Stimulated activated naive CD4-positive, alpha-beta T cell treated with Interleukin-2 at 50 U/mL for 16 hours (primary cell): ENCODE measurements around the gene FOXE1.

Experiments
- DNase-seq: peaks from one replicate; lab custom pipeline; 2025; lab: John Stamatoyannopoulos, UW

Gene FOXE1

GRCh38 chr9:97848480-97849237 is 4.4 kb upstream of the FOXE1 start:
- no peak for DNase-seq

- no peak for DNase-seq
Observed at GRCh38 chr9:97849980-97850379, 3.0 kb upstream of the FOXE1 start.

- no peak for DNase-seq
Observed at GRCh38 chr9:97850746-97851445, 2.1 kb upstream of the FOXE1 start.

GRCh38 chr9:97851446-97851883 is 1.6 kb upstream of the FOXE1 start:
- no peak for DNase-seq

GRCh38 chr9:97852001-97852398 is 1.0 kb upstream of the FOXE1 start:
- no peak for DNase-seq

- no peak for DNase-seq
Observed at GRCh38 chr9:97852399-97853055, 499 bp upstream of the FOXE1 start.

- peak; percentile 50 for DNase-seq
Observed at GRCh38 chr9:97853844-97854695, 1.0 kb downstream of the FOXE1 start.

GRCh38 chr9:97854696-97855485 is 1.9 kb downstream of the FOXE1 start:
- no peak for DNase-seq

- no peak for DNase-seq
Observed at GRCh38 chr9:97855486-97855875, 2.5 kb downstream of the FOXE1 start.

- no peak for DNase-seq
Observed at GRCh38 chr9:97855899-97856298, 2.9 kb downstream of the FOXE1 start.

- DNase-seq: no peak
Observed at GRCh38 chr9:97856857-97857605, 4.0 kb downstream of the FOXE1 start.

- DNase-seq: no peak
Observed at GRCh38 chr9:97857606-97858392, 4.8 kb downstream of the FOXE1 start.

GRCh38 chr9:97858393-97858713 is 5.3 kb downstream of the FOXE1 start:
- DNase-seq: no peak

- no peak for DNase-seq
Observed at GRCh38 chr9:97858826-97859225, 5.8 kb downstream of the FOXE1 start.

GRCh38 chr9:97859346-97859745 is 6.3 kb downstream of the FOXE1 start:
- no peak for DNase-seq

GRCh38 chr9:97860451-97861147 is 7.6 kb downstream of the FOXE1 start:
- no peak for DNase-seq

GRCh38 chr9:97861148-97861475 is 8.1 kb downstream of the FOXE1 start:
- DNase-seq: no peak

GRCh38 chr9:97863314-97863713 is 10.3 kb downstream of the FOXE1 start:
- DNase-seq: no peak

GRCh38 chr9:97864396-97864795 is 11.4 kb downstream of the FOXE1 start:
- DNase-seq: no peak
